H9 (cell line): ENCODE measurements around the gene LRRC37A3. TPM values are rescaled to one million over a fixed set of nuclear protein-coding genes. Genes with fewer than 3 reads are reported as not detected.
A peak's percentile ranks its signal among the peaks of the same experiment; 100 is the strongest.
"Not testable (repeated sequence)": the region's sequence is repeated elsewhere in the genome, so short reads cannot be mapped to it uniquely, and the experiment has no call there.

Experiments
- DNase-seq: peaks from one replicate; pipeline ENCODE4 v3.0.0-alpha.2; 2017
- H2AFZ ChIP-seq: one replicate; pipeline ENCODE4 v1.6.1; 2013; ENCODE audit warnings: mild to moderate bottlenecking, low read length, control low read depth, moderate library complexity
- H2AK5ac ChIP-seq: 2 replicates; pipeline ENCODE4 v1.6.1; 2013; ENCODE audit warnings: low read length, control low read depth, mixed read lengths; ENCODE audit not compliant: insufficient read length
- H2BK120ac ChIP-seq: one replicate; pipeline ENCODE4 v1.6.1; 2013; ENCODE audit warnings: low read depth, mild to moderate bottlenecking, low read length, control low read depth, inconsistent platforms; ENCODE audit not compliant: poor library complexity, severe bottlenecking
- H2BK12ac ChIP-seq: 2 replicates; pipeline ENCODE4 v1.6.1; 2013; ENCODE audit warnings: low read length, control low read depth, mixed read lengths, low read depth; ENCODE audit not compliant: insufficient read length
- H2BK15ac ChIP-seq: 2 replicates; pipeline ENCODE4 v1.6.1; 2013; ENCODE audit warnings: low read depth, low read length, control low read depth
- H2BK20ac ChIP-seq: one replicate; pipeline ENCODE4 v1.6.1; 2013; ENCODE audit warnings: low read depth, mild to moderate bottlenecking, low read length, control low read depth, inconsistent platforms; ENCODE audit not compliant: poor library complexity, severe bottlenecking
- H2BK5ac ChIP-seq: 2 replicates; pipeline ENCODE4 v1.6.1; 2013; ENCODE audit warnings: low read length, control low read depth, mixed read lengths; ENCODE audit not compliant: insufficient read length
- H3K14ac ChIP-seq: 2 replicates; pipeline ENCODE4 v1.6.1; 2013; ENCODE audit warnings: low read length, control low read depth; ENCODE audit not compliant: insufficient read depth
- H3K18ac ChIP-seq: 2 replicates; pipeline ENCODE4 v1.6.1; 2013; ENCODE audit warnings: low read depth, mild to moderate bottlenecking, mixed read lengths, low read length, control low read depth; ENCODE audit not compliant: insufficient read length
- H3K23ac ChIP-seq: 2 replicates; pipeline ENCODE4 v1.6.1; 2013; ENCODE audit warnings: low read length, control low read depth, mixed read lengths, low read depth; ENCODE audit not compliant: insufficient read length
- H3K23me2 ChIP-seq: 2 replicates; pipeline ENCODE4 v1.6.1; 2013; ENCODE audit warnings: low read depth, mild to moderate bottlenecking, mixed read lengths, low read length, control low read depth; ENCODE audit not compliant: insufficient read length, poor library complexity, severe bottlenecking
- H3K27ac ChIP-seq: 2 replicates; pipeline ENCODE4 v1.5.1; 2013; ENCODE audit warnings: low read length, control low read depth, mixed read lengths, low read depth; ENCODE audit not compliant: insufficient read length
- H3K27me3 ChIP-seq: 2 replicates; pipeline ENCODE4 v1.6.1; 2013; ENCODE audit warnings: low read length, control low read depth, inconsistent platforms; ENCODE audit not compliant: insufficient read depth
- H3K4ac ChIP-seq: 2 replicates; pipeline ENCODE4 v1.6.1; 2013; ENCODE audit warnings: low read depth, mild to moderate bottlenecking, control low read depth, inconsistent platforms, low read length, moderate library complexity
- H3K4me1 ChIP-seq: 2 replicates; pipeline ENCODE4 v1.6.1; 2013; ENCODE audit warnings: low read length, control low read depth, inconsistent platforms; ENCODE audit not compliant: insufficient read depth
- H3K4me2 ChIP-seq: 2 replicates; pipeline ENCODE4 v1.6.1; 2013; ENCODE audit warnings: low read length, control low read depth, mixed read lengths; ENCODE audit not compliant: insufficient read length, insufficient read depth
- H3K56ac ChIP-seq: 2 replicates; pipeline ENCODE4 v1.6.1; 2013; ENCODE audit warnings: low read depth, mild to moderate bottlenecking, mixed read lengths, low read length, control low read depth; ENCODE audit not compliant: insufficient read length
- H3K79me1 ChIP-seq: 2 replicates; pipeline ENCODE4 v1.6.1; 2013; ENCODE audit warnings: low read depth, mild to moderate bottlenecking, moderate library complexity, low read length, control low read depth, inconsistent platforms; ENCODE audit not compliant: insufficient read depth, poor library complexity, severe bottlenecking
- H3K79me2 ChIP-seq: 2 replicates; pipeline ENCODE4 v1.6.1; 2013; ENCODE audit warnings: low read length, control low read depth, inconsistent platforms; ENCODE audit not compliant: insufficient read depth
- H3K9ac ChIP-seq: 2 replicates; pipeline ENCODE4 v1.6.1; 2013; ENCODE audit warnings: low read length, control low read depth, mixed read lengths; ENCODE audit not compliant: insufficient read length; ENCODE audit errors: extremely low read depth
- H3K9me3 ChIP-seq: one replicate; pipeline ENCODE4 v1.6.1; 2013; ENCODE audit warnings: low read depth, low read length, inconsistent platforms; ENCODE audit not compliant: control insufficient read depth
- H3T11ph ChIP-seq: one replicate; pipeline ENCODE4 v1.6.1; 2013; ENCODE audit warnings: mild to moderate bottlenecking, low read length, control low read depth, inconsistent platforms
- H4K20me1 ChIP-seq: one replicate; pipeline ENCODE4 v1.6.1; 2013; ENCODE audit not compliant: control insufficient read depth, insufficient read length, insufficient read depth
- H4K5ac ChIP-seq: 2 replicates; pipeline ENCODE4 v1.6.1; 2013; ENCODE audit warnings: low read depth, mild to moderate bottlenecking, mixed read lengths, low read length, control low read depth; ENCODE audit not compliant: insufficient read length
- H4K8ac ChIP-seq: replicated peaks from 2 replicates; pipeline ENCODE4 v1.6.1; 2013; ENCODE audit warnings: low read length, control low read depth, mixed read lengths, low read depth; ENCODE audit not compliant: insufficient read length
- H4K91ac ChIP-seq: 2 replicates; pipeline ENCODE4 v1.6.1; 2013; ENCODE audit warnings: low read depth, mild to moderate bottlenecking, moderate library complexity, mixed read lengths, low read length, control low read depth; ENCODE audit not compliant: insufficient read length
- H3K27ac Mint-ChIP-seq, 3 experiments: 2 replicates in 2 of 3; 3 replicates in 1 of 3; pipeline ENCODE4 v1.8.0; 2020 to 2021; ENCODE audit warnings: mixed read lengths in 3 of 3, mild to moderate bottlenecking in 1 of 3, moderate library complexity in 1 of 3
- H3K27me3 Mint-ChIP-seq: 2 replicates; pipeline ENCODE4 v1.8.0; 2021; ENCODE audit warnings: low read depth, mild to moderate bottlenecking, moderate library complexity, mixed read lengths
- H3K36me3 Mint-ChIP-seq, 3 experiments: 2 replicates in 2 of 3; 3 replicates in 1 of 3; pipeline ENCODE4 v1.8.0; 2020 to 2021; ENCODE audit warnings: low read depth in 3 of 3, mixed read lengths in 3 of 3; ENCODE audit not compliant: insufficient read depth in 1 of 3
- H3K4me1 Mint-ChIP-seq, 2 experiments: 2 replicates each; pipeline ENCODE4 v1.8.0; 2020; ENCODE audit warnings: mixed read lengths in 2 of 2
- H3K4me3 Mint-ChIP-seq, 2 experiments: 2 replicates in 1 of 2; 3 replicates in 1 of 2; pipeline ENCODE4 v1.8.0; 2020 to 2021; ENCODE audit warnings: mild to moderate bottlenecking in 2 of 2, mixed read lengths in 2 of 2, moderate library complexity in 1 of 2
- H3K9me3 Mint-ChIP-seq, 2 experiments: 2 replicates in 1 of 2; 3 replicates in 1 of 2; pipeline ENCODE4 v1.8.0; 2020; ENCODE audit warnings: mild to moderate bottlenecking in 2 of 2, mixed read lengths in 2 of 2, moderate library complexity in 1 of 2
- CTCF ChIP-seq: fragments of 200-600 bp; sonication (generic); conservative IDR thresholded peaks from 3 replicates; pipeline ENCODE4 v1.8.0; 2021; ENCODE audit warnings: antibody characterized with exemption, mild to moderate bottlenecking
- WGBS: extraction: QIAGEN DNeasy Blood & Tissue Kit; methylation state at CpG from one replicate; pipeline ENCODE4 v1.1.7; 2013; ENCODE audit warnings: missing lambda C conversion rate, low lambda C conversion rate, mixed read lengths; ENCODE audit not compliant: insufficient read length; ENCODE audit errors: extremely low coverage; 5-methylcytosine and 5-hydroxymethylcytosine counted together
- long read RNA-seq: library from polyadenylated mRNA; unstranded; transcript quantifications from one replicate; pipeline ENCODE4 v2.0.0, GENCODE V29; 2020
- total RNA-seq: library from RNA; stranded (reverse); gene quantifications from 2 replicates; pipeline ENCODE4 v1.2.1, GENCODE V29; 2021

The LRRC37A3 gene
- 5.4 and 7.1 TPM in 2 replicates for total RNA-seq
- long read RNA-seq, partial matches to known transcripts = 1 of 3 reads
- long read RNA-seq, other reads (novel, unspliced or antisense) = 2 of 3 reads

- not testable (repeated sequence) for H3K4ac ChIP-seq, H2BK20ac ChIP-seq, H3K79me1 ChIP-seq, H2BK12ac ChIP-seq, H4K20me1 ChIP-seq, H4K8ac ChIP-seq, H2BK15ac ChIP-seq, H3K27ac ChIP-seq, H4K5ac ChIP-seq, H4K91ac ChIP-seq, H2AFZ ChIP-seq, H3K56ac ChIP-seq, H2BK5ac ChIP-seq, H2AK5ac ChIP-seq, H3T11ph ChIP-seq, H3K23me2 ChIP-seq, H3K79me2 ChIP-seq, H3K9me3 Mint-ChIP-seq, H3K9me3 ChIP-seq, H3K36me3 Mint-ChIP-seq, H3K4me1 ChIP-seq, H3K27me3 ChIP-seq, H3K23ac ChIP-seq
- Histone ChIP-seq H3K4me2 (peak within 1 kb of the TSS; percentile 21), H3K14ac (peak within 1 kb of the TSS; percentile 62; the same call in 1 of the 2 replicates), H3K9ac (peak within 1 kb of the TSS; percentile 41), H2BK120ac (peak within 1 kb of the TSS; percentile 83), H3K18ac (peak within 1 kb of the TSS; percentile 81)
- DNase-seq = peak; percentile 99
- Mint-ChIP-seq H3K4me1 (peaks cover 9 to 14% of the 10 kb centered on the region in 2 experiments), H3K4me3 (peak within 1 kb of the TSS; percentile 78 to 86), H3K27me3 (peaks cover 15% of the 10 kb centered on the region), H3K27ac (peak within 1 kb of the TSS in 2 of 3 experiments; percentile 85 to 89; a peak in 3 of 7 replicates)
- TF ChIP-seq CTCF = peak; percentile 98
- WGBS = no CpG with 5 or more reads among the region's 70 CpGs
Measured at GRCh38 chr17:64919289-64920025, at the start of gene LRRC37A3. TSS of gene LRRC37A3 (minus strand) at chr17:64919478. CDS start at chr17:64897257, 22,221 bp downstream.
